Prostate gland (tissue), 2 donors: Measurements from ENCODE around the gene WNK2.

ENCODE experiments used
- POLR2A ChIP-seq: fragments of 450-650 bp; IDR thresholded peaks from one replicate; pipeline ENCODE4 v1.6.1; 2016; ENCODE audit warnings: antibody characterized with exemption, mild to moderate bottlenecking
- POLR2AphosphoS5 ChIP-seq: sonication (generic); formaldehyde crosslinking; IDR thresholded peaks from one replicate; pipeline ENCODE4 v1.6.1; 2017; ENCODE audit warnings: antibody characterized with exemption
- TF ChIP-seq, protein P1 (sequence below), 4 experiments: fragments of 200-600 bp in 2 of 4; fragments of 450-650 bp in 2 of 4; sonication (generic) in 2 of 4; IDR thresholded peaks; 1 replicate in 3 of 4; 2 replicates in 1 of 4; pipeline ENCODE4 v1.5.1; 2016 to 2019; ENCODE audit warnings: antibody characterized with exemption in 4 of 4, mild to moderate bottlenecking in 2 of 4, moderate library complexity in 2 of 4

DNA sequence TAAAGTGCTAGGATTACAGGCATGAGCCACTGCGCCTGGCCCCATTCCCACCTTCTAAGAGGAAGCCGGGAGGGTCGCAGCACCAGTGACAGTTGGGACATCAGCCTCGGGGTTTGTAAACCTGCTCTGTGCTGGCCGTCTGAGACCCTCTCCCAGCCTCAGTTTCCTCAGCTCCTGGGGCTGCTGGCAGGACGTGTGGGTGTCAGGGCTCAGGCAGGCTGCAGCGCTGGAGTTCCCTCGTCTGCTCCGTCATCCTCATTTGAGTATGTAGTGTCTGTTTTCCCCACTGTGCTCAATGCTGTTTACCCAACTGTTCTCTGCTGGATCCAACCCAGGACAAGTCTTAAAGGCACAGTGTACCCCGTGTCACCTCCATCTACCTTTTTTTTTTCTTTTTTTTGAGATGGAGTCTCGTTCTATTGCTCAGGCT is 47.9 kb upstream of the WNK2 start:
- TF ChIP-seq, protein P1, sequence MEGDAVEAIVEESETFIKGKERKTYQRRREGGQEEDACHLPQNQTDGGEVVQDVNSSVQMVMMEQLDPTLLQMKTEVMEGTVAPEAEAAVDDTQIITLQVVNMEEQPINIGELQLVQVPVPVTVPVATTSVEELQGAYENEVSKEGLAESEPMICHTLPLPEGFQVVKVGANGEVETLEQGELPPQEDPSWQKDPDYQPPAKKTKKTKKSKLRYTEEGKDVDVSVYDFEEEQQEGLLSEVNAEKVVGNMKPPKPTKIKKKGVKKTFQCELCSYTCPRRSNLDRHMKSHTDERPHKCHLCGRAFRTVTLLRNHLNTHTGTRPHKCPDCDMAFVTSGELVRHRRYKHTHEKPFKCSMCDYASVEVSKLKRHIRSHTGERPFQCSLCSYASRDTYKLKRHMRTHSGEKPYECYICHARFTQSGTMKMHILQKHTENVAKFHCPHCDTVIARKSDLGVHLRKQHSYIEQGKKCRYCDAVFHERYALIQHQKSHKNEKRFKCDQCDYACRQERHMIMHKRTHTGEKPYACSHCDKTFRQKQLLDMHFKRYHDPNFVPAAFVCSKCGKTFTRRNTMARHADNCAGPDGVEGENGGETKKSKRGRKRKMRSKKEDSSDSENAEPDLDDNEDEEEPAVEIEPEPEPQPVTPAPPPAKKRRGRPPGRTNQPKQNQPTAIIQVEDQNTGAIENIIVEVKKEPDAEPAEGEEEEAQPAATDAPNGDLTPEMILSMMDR (IDR thresholded peaks at IDR 0.05): no peak
- peak; percentile 66 for TF ChIP-seq POLR2AphosphoS5
- TF ChIP-seq POLR2A: peak; percentile 34
